Measurements from ENCODE around the gene LAMA2.

LAMA2 gene

GRCh38 chr6:129307845-129308244, 424.9 kb downstream of the LAMA2 start:
- intact Hi-C loops (cut with DNase I), result no loop called here

GRCh38 chr6:129309154-129309553, 426.2 kb downstream of the LAMA2 start:
- no peak for DNase-seq
- intact Hi-C loops (cut with DNase I), result no loop called here

More at GRCh38 chr6:129307845-129308244, 424.9 kb downstream of the LAMA2 start:
- DNase-seq, result no peak

- DNase-seq, result no peak
- intact Hi-C loops (cut with DNase I), result no loop called here
Observed at GRCh38 chr6:129312880-129313279, 429.9 kb downstream of the LAMA2 start.

GRCh38 chr6:129314575-129314974, 431.6 kb downstream of the LAMA2 start:
- DNase-seq, result peak in 15 of 42 donors; percentile 9 to 55 (median 26)
- intact Hi-C loops (cut with DNase I), result no loop called here

GRCh38 chr6:129317931-129318820, 435.2 kb downstream of the LAMA2 start:
- DNase-seq, result no peak
- intact Hi-C loops (cut with DNase I), result no loop called here

GRCh38 chr6:129320892-129321291, 438.0 kb downstream of the LAMA2 start:
- intact Hi-C loops (cut with DNase I), result no loop called here

GRCh38 chr6:129321303-129321702, 438.4 kb downstream of the LAMA2 start:
- no peak for DNase-seq
- intact Hi-C loops (cut with DNase I), result no loop called here

More at GRCh38 chr6:129320892-129321291, 438.0 kb downstream of the LAMA2 start:
- no peak for DNase-seq

GRCh38 chr6:129324345-129324744, 441.4 kb downstream of the LAMA2 start:
- intact Hi-C loops (cut with DNase I), result no loop called here

GRCh38 chr6:129329678-129330077, 446.7 kb downstream of the LAMA2 start:
- intact Hi-C loops (cut with DNase I), result no loop called here
- no peak for DNase-seq

More at GRCh38 chr6:129324345-129324744, 441.4 kb downstream of the LAMA2 start:
- DNase-seq, result no peak

GRCh38 chr6:129331450-129332138, 448.7 kb downstream of the LAMA2 start:
- intact Hi-C loops (cut with DNase I), result no loop called here
- DNase-seq, result no peak

- intact Hi-C loops (cut with DNase I), result no loop called here
- DNase-seq, result no peak
Observed at GRCh38 chr6:129335792-129336191, 452.9 kb downstream of the LAMA2 start.

GRCh38 chr6:129338683-129339082, 455.7 kb downstream of the LAMA2 start:
- no peak for DNase-seq
- intact Hi-C loops (cut with DNase I), result no loop called here

- intact Hi-C loops (cut with DNase I), result no loop called here
- peak in 1 of 42 donors; percentile 10 for DNase-seq
Observed at GRCh38 chr6:129340983-129341382, 458.0 kb downstream of the LAMA2 start.

- intact Hi-C loops (cut with DNase I), result no loop called here
- no peak for DNase-seq
Observed at GRCh38 chr6:129342243-129342642, 459.3 kb downstream of the LAMA2 start.

- intact Hi-C loops (cut with DNase I), result no loop called here
- no peak for DNase-seq
Observed at GRCh38 chr6:129342796-129343195, 459.9 kb downstream of the LAMA2 start.

- DNase-seq, result no peak
- intact Hi-C loops (cut with DNase I), result no loop called here
Observed at GRCh38 chr6:129344379-129344778, 461.4 kb downstream of the LAMA2 start.

- no peak for DNase-seq
- intact Hi-C loops (cut with DNase I), result no loop called here
Observed at GRCh38 chr6:129345890-129346289, 463.0 kb downstream of the LAMA2 start.

GRCh38 chr6:129346964-129347363, 464.0 kb downstream of the LAMA2 start:
- intact Hi-C loops (cut with DNase I), result no loop called here
- no peak for DNase-seq

- intact Hi-C loops (cut with DNase I), result no loop called here
- DNase-seq, result no peak
Observed at GRCh38 chr6:129350278-129350677, 467.3 kb downstream of the LAMA2 start.

GRCh38 chr6:129351807-129352206, 468.9 kb downstream of the LAMA2 start:
- no peak for DNase-seq
- intact Hi-C loops (cut with DNase I), result no loop called here
